ENCODE results near the gene SMYD4. TPM values are rescaled to one million over a fixed set of nuclear protein-coding genes. Genes with fewer than 3 reads are reported as not detected.

SMYD4 gene
- total RNA-seq, 1 experiment from 2014 or later, result 28.1 TPM

DNA sequence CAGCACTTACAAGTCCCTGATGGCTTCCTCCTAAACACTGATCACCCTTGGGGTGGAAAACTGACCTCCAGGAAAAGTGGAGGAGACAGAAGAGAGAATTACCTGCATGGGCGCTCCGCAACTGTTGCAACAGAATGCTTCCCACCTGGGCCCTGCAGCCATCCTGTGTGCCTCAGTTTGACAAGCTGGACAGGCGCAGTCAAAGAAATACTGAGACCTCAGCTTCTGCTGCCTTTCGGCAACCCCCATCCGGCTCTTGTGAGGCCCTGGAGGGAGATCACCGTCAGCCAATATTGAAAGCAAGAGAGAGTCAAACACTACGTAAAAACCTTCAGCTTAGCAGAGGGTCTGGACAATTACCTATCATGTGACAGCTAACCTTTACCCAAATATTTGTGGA lies 43.0 kb downstream of the SMYD4 start:
- no peaks in the 10 kb centered on the region for H3K27me3 ChIP-seq (replicated peaks; ENCODE audit: insufficient read depth, low read depth, low read length, poor library complexity)
- H3K36me3 ChIP-seq (ENCODE audit: insufficient read depth, low read length, poor library complexity, severe bottlenecking), result peaks cover 32% of the 10 kb centered on the region
- intact Hi-C loops (cut with micrococcal nuclease; ENCODE audit: unreplicated experiment), result no loop called here
- TF ChIP-seq, protein P1, sequence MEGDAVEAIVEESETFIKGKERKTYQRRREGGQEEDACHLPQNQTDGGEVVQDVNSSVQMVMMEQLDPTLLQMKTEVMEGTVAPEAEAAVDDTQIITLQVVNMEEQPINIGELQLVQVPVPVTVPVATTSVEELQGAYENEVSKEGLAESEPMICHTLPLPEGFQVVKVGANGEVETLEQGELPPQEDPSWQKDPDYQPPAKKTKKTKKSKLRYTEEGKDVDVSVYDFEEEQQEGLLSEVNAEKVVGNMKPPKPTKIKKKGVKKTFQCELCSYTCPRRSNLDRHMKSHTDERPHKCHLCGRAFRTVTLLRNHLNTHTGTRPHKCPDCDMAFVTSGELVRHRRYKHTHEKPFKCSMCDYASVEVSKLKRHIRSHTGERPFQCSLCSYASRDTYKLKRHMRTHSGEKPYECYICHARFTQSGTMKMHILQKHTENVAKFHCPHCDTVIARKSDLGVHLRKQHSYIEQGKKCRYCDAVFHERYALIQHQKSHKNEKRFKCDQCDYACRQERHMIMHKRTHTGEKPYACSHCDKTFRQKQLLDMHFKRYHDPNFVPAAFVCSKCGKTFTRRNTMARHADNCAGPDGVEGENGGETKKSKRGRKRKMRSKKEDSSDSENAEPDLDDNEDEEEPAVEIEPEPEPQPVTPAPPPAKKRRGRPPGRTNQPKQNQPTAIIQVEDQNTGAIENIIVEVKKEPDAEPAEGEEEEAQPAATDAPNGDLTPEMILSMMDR (conservative IDR thresholded peaks at IDR 0.05; ENCODE audit: low read depth, low read length), result no peak
- TF ChIP-seq EZH2 (IDR thresholded peaks at IDR 0.05; ENCODE audit: borderline replicate concordance, low read depth, low read length, poor library complexity, severe bottlenecking), result no peak
- H3K4me3 ChIP-seq (ENCODE audit: low read depth, low read length, poor library complexity, severe bottlenecking), result no peak overlapping the region
- H3K4me1 ChIP-seq (ENCODE audit: insufficient read depth, low read length, poor library complexity, severe bottlenecking), result peaks cover 18% of the 10 kb centered on the region
- H3K9me3 ChIP-seq (ENCODE audit: low read depth, low read length, poor library complexity, severe bottlenecking), result no peaks in the 10 kb centered on the region
- ChIA-PET POLR2A (ENCODE audit: low non-redundant PET) (no interaction called here), CTCF (no interaction called here)
- BruUV-seq (replicated peaks), result no TSS peak
- no peak for DNase-seq (ENCODE audit: low spot score)
- no peak overlapping the region for H3K27ac ChIP-seq (ENCODE audit: low read depth, low read length, poor library complexity, severe bottlenecking)

GRCh38 chr17:1785930-1786329 lies 43.8 kb downstream of the SMYD4 start:
- Histone ChIP-seq H3K27ac (ENCODE audit: low read depth, low read length, poor library complexity, severe bottlenecking) (no peak overlapping the region), H3K36me3 (ENCODE audit: insufficient read depth, low read length, poor library complexity, severe bottlenecking) (peaks cover 36% of the 10 kb centered on the region), H3K4me3 (ENCODE audit: low read depth, low read length, poor library complexity, severe bottlenecking) (no peak overlapping the region), H3K9me3 (ENCODE audit: low read depth, low read length, poor library complexity, severe bottlenecking) (no peaks in the 10 kb centered on the region), H3K4me1 (ENCODE audit: insufficient read depth, low read length, poor library complexity, severe bottlenecking) (peaks cover 10% of the 10 kb centered on the region), H3K27me3 (replicated peaks; ENCODE audit: insufficient read depth, low read depth, low read length, poor library complexity) (no peaks in the 10 kb centered on the region)
- ChIA-PET CTCF (interaction anchor here (0.7 kb wide), 1 partner anchor 36 kb away, joined by 3 read pairs; no protein-coding TSS in a partner anchor), POLR2A (ENCODE audit: low non-redundant PET) (no interaction called here)
- no TSS peak for BruUV-seq (replicated peaks)
- DNase-seq (ENCODE audit: low spot score), result no peak
- intact Hi-C loops (cut with micrococcal nuclease; ENCODE audit: unreplicated experiment), result no loop called here
- TF ChIP-seq EZH2 (IDR thresholded peaks at IDR 0.05; ENCODE audit: borderline replicate concordance, low read depth, low read length, poor library complexity, severe bottlenecking), result no peak
- TF ChIP-seq, protein P1 (conservative IDR thresholded peaks at IDR 0.05; ENCODE audit: low read depth, low read length), result no peak

GRCh38 chr17:1783834-1784611 lies 45.7 kb downstream of the SMYD4 start:
- H3K4me1 ChIP-seq (ENCODE audit: insufficient read depth, low read length, poor library complexity, severe bottlenecking), result peaks cover 26% of the 10 kb centered on the region
- H3K9me3 ChIP-seq (ENCODE audit: low read depth, low read length, poor library complexity, severe bottlenecking), result no peaks in the 10 kb centered on the region
- ChIA-PET CTCF (interaction anchor here (0.5 to 1.4 kb wide), 5 partner anchors 61 to 135 kb away, joined by 3 to 10 read pairs (median 4); no protein-coding TSS in a partner anchor), POLR2A (ENCODE audit: low non-redundant PET) (no interaction called here)
- peak; percentile 57 for DNase-seq (ENCODE audit: low spot score)
- peak overlapping the region; percentile 46 for H3K27ac ChIP-seq (ENCODE audit: low read depth, low read length, poor library complexity, severe bottlenecking)
- peaks cover 36% of the 10 kb centered on the region for H3K36me3 ChIP-seq (ENCODE audit: insufficient read depth, low read length, poor library complexity, severe bottlenecking)
- no TSS peak for BruUV-seq (replicated peaks)
- H3K4me3 ChIP-seq (ENCODE audit: low read depth, low read length, poor library complexity, severe bottlenecking), result no peak overlapping the region
- H3K27me3 ChIP-seq (replicated peaks; ENCODE audit: insufficient read depth, low read depth, low read length, poor library complexity), result no peaks in the 10 kb centered on the region
- TF ChIP-seq, protein P1 (conservative IDR thresholded peaks at IDR 0.05; ENCODE audit: low read depth, low read length), result peak; percentile 67
- no peak for TF ChIP-seq EZH2 (IDR thresholded peaks at IDR 0.05; ENCODE audit: borderline replicate concordance, low read depth, low read length, poor library complexity, severe bottlenecking)
- intact Hi-C loops (cut with micrococcal nuclease; ENCODE audit: unreplicated experiment), result loop anchor here (1.0 kb wide), 1 partner anchor 62 kb away; no protein-coding TSS in a partner anchor
